KMS-11 (cell line): ENCODE data around the gene KIAA0513.

ENCODE experiments used
- H2AFZ ChIP-seq: fragments of 200-600 bp; sonication (generic); 2 replicates; pipeline ENCODE4 v1.6.1; 2016; ENCODE audit warnings: antibody characterized with exemption, mixed run types, low read depth
- H3K27ac ChIP-seq: fragments of 200-600 bp; sonication (generic); 2 replicates; pipeline ENCODE4 v1.6.1; 2016; ENCODE audit warnings: mild to moderate bottlenecking, mixed run types
- H3K27me3 ChIP-seq: fragments of 200-600 bp; sonication (generic); 2 replicates; pipeline ENCODE4 v1.6.1; 2017; ENCODE audit warnings: mild to moderate bottlenecking, low read depth, mixed run types, moderate library complexity; ENCODE audit not compliant: insufficient read depth
- H3K36me3 ChIP-seq: fragments of 200-600 bp; sonication (generic); 2 replicates; pipeline ENCODE4 v1.6.1; 2017; ENCODE audit warnings: mild to moderate bottlenecking, mixed run types; ENCODE audit not compliant: insufficient read depth
- H3K4me1 ChIP-seq: fragments of 200-600 bp; sonication (generic); 2 replicates; pipeline ENCODE4 v1.6.1; 2016; ENCODE audit warnings: mild to moderate bottlenecking, low read depth, mixed run types; ENCODE audit not compliant: poor library complexity, severe bottlenecking
- H3K4me2 ChIP-seq: fragments of 200-600 bp; sonication (generic); 2 replicates; pipeline ENCODE4 v1.7.0; 2016; ENCODE audit warnings: mild to moderate bottlenecking, mixed run types
- H3K4me3 ChIP-seq: fragments of 200-600 bp; sonication (generic); IDR thresholded peaks from 2 replicates; pipeline ENCODE4 v1.6.1; 2017; ENCODE audit warnings: low read depth, low read length, mixed read lengths; ENCODE audit not compliant: insufficient read depth
- H3K79me2 ChIP-seq: fragments of 200-600 bp; sonication (generic); 2 replicates; pipeline ENCODE4 v1.6.1; 2016; ENCODE audit warnings: low read depth, mixed run types; ENCODE audit not compliant: insufficient read depth
- H3K9ac ChIP-seq: fragments of 200-600 bp; sonication (generic); 2 replicates; pipeline ENCODE4 v1.6.1; 2016; ENCODE audit warnings: mild to moderate bottlenecking, mixed run types
- H4K20me1 ChIP-seq: fragments of 200-600 bp; sonication (generic); 2 replicates; pipeline ENCODE4 v1.6.1; 2016; ENCODE audit warnings: mild to moderate bottlenecking, mixed run types; ENCODE audit not compliant: insufficient read depth
- TF ChIP-seq, protein P1 (sequence below): fragments of 200-600 bp; sonication (generic); conservative IDR thresholded peaks from 2 replicates; pipeline ENCODE4 v1.6.1; 2017; ENCODE audit warnings: low read depth, mild to moderate bottlenecking, antibody characterized with exemption, low read length, moderate library complexity, mixed read lengths

The KIAA0513 gene

DNA sequence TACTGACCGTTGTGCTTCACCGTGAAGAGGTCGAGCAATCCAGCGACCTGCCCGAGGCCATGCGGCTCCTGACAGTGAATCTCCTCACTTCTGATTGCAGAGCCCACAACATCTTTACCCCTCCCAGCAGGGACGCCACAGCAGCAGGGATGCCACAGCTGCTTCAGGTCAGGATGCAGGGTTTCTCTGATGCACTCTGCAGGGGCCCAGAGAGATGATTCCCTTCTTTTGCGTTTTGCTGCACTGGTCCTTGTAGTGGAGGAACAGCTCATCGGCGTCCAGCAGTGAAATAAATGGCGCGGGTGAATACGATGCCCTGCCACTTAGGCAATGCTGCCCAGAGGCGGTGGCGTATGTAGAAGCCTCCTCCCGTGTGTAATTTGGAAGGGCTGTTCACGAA lies 5.6 kb downstream of the KIAA0513 start:
- Histone ChIP-seq H3K4me3 (no peak overlapping the region), H3K79me2 (no peaks in the 10 kb centered on the region), H3K4me2 (no peak overlapping the region), H3K27me3 (no peaks in the 10 kb centered on the region), H3K4me1 (peaks cover 33% of the 10 kb centered on the region), H3K36me3 (no peaks in the 10 kb centered on the region), H2AFZ (no peak overlapping the region), H3K27ac (no peak overlapping the region), H3K9ac (no peak overlapping the region), H4K20me1 (no peaks in the 10 kb centered on the region)
- TF ChIP-seq, protein P1, sequence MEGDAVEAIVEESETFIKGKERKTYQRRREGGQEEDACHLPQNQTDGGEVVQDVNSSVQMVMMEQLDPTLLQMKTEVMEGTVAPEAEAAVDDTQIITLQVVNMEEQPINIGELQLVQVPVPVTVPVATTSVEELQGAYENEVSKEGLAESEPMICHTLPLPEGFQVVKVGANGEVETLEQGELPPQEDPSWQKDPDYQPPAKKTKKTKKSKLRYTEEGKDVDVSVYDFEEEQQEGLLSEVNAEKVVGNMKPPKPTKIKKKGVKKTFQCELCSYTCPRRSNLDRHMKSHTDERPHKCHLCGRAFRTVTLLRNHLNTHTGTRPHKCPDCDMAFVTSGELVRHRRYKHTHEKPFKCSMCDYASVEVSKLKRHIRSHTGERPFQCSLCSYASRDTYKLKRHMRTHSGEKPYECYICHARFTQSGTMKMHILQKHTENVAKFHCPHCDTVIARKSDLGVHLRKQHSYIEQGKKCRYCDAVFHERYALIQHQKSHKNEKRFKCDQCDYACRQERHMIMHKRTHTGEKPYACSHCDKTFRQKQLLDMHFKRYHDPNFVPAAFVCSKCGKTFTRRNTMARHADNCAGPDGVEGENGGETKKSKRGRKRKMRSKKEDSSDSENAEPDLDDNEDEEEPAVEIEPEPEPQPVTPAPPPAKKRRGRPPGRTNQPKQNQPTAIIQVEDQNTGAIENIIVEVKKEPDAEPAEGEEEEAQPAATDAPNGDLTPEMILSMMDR, result no peak

DNA sequence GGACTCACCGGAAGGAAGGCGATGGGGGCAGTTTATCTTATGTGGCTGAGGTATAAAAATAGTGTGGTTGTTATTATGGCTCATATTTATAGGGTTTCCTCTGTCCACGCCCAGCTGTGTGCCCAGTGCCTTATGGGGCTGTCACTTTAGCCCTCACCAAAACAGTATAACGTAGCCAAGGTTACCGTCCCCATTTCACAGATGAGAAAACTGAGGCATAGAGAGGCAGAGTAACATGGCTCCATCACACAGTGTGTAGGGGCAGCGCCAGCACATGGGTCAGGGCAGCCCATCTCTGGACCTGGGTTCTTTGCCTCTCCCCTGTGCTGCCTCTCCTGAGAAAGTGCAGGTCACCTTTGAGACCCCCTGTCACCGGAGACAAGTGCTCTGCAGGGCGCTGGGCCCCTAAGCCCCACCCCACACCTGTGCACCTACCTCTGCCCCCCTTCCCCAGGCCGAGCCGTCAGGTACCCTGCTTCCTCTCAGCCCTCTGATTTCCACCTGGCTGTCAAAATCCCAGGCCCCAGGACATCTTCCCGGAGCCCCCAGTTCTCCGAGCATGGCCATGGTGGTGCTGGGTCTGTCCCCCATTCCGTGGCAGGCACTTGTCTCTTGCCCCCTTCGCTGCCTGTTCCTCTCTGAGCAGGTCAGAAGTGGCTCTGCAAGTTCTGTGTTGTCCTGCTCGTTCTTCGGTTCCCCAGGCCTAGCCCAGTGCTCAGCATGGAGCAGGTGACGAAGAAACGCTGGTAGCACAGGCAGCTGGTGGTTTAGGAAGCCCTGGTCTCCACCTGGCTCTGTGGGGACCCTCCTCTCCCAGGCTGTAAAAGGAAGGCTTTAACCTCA lies 7.2 kb downstream of the KIAA0513 start:
- Histone ChIP-seq H3K4me3 (no peak overlapping the region), H3K36me3 (no peaks in the 10 kb centered on the region), H3K27ac (no peak overlapping the region)

DNA sequence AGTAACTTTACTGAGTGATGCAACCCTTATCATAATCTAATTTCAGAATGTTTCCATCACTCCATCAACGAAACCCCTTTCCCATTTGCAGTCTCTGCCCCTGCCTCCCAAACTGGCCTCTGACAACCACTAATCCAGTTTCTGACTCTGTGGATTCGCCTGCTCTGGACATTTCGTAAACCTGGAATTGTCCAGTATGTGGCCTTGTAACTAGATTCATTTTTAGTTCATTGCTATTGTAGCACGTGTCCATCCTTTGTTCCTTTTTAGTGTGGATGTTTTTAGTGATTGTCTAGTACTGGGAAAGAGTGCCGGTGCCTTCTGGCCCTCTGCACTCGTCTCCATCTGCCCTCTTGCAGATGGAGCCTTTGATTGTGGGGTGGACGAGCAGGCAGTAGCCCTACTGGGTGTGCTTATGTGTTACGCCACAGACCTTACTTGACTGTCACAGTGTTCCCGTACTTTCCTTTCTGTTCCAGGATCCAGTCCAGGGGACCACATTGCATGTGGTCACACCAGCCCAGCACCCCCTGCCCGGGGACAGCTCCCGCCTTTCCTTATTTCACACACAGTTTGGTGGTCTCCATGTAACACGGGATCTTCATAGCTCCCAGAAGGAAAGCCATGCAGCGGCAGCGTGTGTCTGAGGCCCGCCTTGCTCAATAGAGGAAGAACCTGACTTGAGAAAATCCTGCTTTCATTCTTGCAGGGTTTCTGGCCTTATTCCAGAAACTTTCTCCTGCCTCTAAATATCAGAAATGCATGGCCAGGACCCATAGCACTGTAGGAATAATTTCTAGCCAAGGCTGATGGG lies 8.8 kb downstream of the KIAA0513 start:
- H4K20me1 ChIP-seq, result no peaks in the 10 kb centered on the region
- no peak overlapping the region for H3K9ac ChIP-seq
- no peak overlapping the region for H3K27ac ChIP-seq

More for the DNA sequence above, 7.2 kb downstream of the KIAA0513 start:
- TF ChIP-seq, protein P1, result no peak
- no peak overlapping the region for H3K9ac ChIP-seq
- no peaks in the 10 kb centered on the region for H3K79me2 ChIP-seq
- H3K4me2 ChIP-seq, result no peak overlapping the region
- H3K27me3 ChIP-seq, result no peaks in the 10 kb centered on the region
- no peaks in the 10 kb centered on the region for H4K20me1 ChIP-seq
- peaks cover 18% of the 10 kb centered on the region for H3K4me1 ChIP-seq
- H2AFZ ChIP-seq, result no peak overlapping the region

DNA sequence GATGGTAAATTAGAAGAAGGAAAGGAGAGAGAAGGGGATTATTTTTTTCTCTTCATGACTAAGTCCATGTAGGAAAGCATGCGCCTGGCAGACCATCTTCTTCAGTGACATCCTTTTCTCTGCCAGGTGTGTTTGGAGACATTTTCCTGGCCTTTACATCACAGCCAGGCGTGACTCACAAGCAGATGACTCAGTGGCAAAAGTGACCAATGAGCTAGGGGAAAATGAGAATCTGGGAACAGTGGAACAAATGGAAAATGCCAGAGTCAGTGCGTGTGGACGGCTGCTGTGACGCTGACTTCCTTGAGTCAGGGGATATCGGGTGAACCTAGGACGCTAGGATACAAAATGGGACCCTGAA lies 9.4 kb downstream of the KIAA0513 start:
- H2AFZ ChIP-seq, result no peak overlapping the region
- TF ChIP-seq, protein P1, result no peak
- no peaks in the 10 kb centered on the region for H4K20me1 ChIP-seq
- H3K27ac ChIP-seq, result no peak overlapping the region
- no peaks in the 10 kb centered on the region for H3K4me1 ChIP-seq
- H3K27me3 ChIP-seq, result no peaks in the 10 kb centered on the region
- no peaks in the 10 kb centered on the region for H3K36me3 ChIP-seq
- no peak overlapping the region for H3K4me2 ChIP-seq
- H3K9ac ChIP-seq, result no peak overlapping the region
- no peaks in the 10 kb centered on the region for H3K79me2 ChIP-seq
- no peak overlapping the region for H3K4me3 ChIP-seq

More for the DNA sequence above, 8.8 kb downstream of the KIAA0513 start:
- H3K79me2 ChIP-seq, result no peaks in the 10 kb centered on the region
- no peak overlapping the region for H3K4me2 ChIP-seq
- H3K27me3 ChIP-seq, result no peaks in the 10 kb centered on the region
- TF ChIP-seq, protein P1, result no peak
- H3K36me3 ChIP-seq, result no peaks in the 10 kb centered on the region
- peaks cover 2% of the 10 kb centered on the region for H3K4me1 ChIP-seq
- H2AFZ ChIP-seq, result no peak overlapping the region
- no peak overlapping the region for H3K4me3 ChIP-seq
